ENCODE results near the gene ALDOB.

ALDOB gene

GRCh38 chr9:101453776-101454570 is 18.4 kb upstream of the ALDOB start:
- no peak for DNase-seq

DNA sequence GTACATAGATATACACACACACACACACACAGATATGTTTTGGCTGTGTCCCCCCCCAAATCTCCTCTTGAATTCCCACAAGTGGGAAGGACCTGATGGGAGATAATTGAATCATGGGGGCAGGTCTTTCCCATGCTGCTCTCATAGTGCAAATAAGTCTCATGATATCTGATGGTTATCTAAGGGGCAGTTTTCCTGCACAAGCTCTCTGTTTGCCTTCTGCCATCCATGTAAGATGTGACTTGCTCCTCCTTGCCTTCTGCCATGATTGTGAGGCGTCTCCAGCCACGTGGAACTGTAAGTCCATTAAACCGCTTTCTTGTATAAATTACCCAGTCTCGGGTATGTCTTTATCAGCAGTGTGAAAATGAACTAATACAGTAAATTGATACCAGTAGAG is 15.9 kb upstream of the ALDOB start:
- no peak for DNase-seq

- no peak for DNase-seq
Measured at GRCh38 chr9:101450931-101451330, 15.4 kb upstream of the ALDOB start.

DNA sequence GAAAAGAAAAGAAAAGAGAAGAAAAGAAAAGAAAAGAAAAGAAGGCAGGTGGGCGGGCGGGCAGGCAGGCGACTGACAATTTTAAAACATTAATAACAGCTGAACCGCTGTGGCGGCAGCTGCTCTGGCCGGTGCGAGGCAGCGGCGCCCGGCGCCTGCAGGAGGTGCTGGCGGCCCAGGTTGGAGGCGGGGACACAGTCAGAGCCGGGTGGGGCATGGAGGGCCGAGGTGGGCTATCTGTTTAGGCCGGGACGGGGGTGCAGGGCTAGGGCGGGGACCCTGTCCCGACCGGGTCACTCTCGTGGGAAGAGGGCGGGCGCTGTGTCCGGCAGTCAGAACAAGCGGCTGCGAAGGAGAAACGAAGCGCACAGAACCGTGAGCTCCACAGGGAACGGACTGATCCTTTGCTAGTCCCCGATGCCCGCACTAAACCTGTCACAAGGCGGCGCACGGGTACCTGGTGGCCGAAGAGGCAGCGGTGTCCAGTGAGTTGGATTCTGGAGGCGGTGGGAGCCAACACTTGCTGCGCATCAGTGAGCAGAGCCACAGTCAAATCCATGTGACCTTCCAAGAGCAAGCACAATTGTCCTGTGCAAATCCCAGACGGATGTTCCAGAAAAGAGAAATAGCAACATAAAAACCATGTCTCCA is 13.6 kb upstream of the ALDOB start:
- DNase-seq, result peak; percentile 4

DNA sequence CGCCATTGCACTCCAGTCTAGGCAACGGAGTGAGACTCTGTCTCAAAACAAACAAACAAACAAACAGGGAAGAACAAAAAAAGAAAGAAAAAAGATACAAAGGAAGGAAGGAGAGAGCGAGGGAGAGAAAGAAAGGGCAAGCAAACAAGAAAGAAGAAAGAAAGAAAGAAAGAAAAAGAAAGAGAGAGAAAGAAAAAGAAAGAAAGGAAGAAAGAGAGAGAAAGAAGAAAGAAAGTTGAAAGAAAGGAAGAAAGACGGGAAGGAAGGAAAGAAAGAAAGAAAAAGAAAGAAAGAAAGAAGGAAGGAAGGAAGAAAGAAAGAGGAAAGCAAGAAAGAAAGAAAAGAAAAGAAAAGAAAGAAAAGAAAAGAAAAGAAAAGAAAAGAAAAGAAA is 13.1 kb upstream of the ALDOB start:
- DNase-seq, result no peak

DNA sequence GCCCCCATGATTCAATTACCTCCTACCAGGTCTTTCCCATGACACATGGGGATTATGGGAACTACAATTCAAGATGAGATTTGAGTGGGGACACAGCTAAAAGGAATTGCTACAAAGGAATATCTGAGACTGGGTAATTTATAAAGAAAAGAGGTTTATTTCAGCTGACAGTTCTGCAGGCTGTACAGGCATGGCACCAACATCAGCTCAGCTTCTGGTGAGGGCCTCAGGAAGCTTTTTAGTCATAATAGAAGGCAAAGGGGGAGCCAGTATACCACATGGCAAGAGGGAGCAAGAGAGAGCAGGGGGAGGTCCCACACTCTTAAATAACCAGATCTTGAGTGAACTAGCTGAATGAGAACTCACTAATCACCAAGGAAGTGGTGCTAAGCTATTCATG is 11.2 kb upstream of the ALDOB start:
- no peak for DNase-seq

- DNase-seq, result no peak
Measured at GRCh38 chr9:101445353-101446029, 9.9 kb upstream of the ALDOB start.

- DNase-seq, result no peak
Measured at GRCh38 chr9:101443364-101443771, 7.8 kb upstream of the ALDOB start.

- no peak for DNase-seq
Measured at GRCh38 chr9:101442736-101443135, 7.2 kb upstream of the ALDOB start.

DNA sequence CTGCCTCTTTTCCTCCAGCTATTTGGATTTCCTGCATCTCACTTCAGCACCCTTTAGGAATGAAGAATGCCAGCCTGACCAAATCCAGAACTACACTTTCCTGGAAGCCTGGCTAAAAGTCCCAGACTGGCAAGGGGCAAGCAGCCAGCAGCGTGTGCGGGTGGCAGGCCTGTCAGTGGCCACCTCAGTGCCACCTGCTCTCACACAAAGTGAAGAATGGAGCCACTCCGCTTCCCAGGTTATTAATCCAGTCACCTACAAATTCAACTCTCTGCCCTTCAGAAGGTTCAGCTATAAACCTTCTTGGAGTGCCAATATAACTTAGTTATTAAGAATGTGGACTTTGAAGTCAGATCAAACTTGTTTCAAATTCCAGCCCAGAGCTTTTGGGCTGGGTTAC is 6.7 kb upstream of the ALDOB start:
- no peak for DNase-seq

DNA sequence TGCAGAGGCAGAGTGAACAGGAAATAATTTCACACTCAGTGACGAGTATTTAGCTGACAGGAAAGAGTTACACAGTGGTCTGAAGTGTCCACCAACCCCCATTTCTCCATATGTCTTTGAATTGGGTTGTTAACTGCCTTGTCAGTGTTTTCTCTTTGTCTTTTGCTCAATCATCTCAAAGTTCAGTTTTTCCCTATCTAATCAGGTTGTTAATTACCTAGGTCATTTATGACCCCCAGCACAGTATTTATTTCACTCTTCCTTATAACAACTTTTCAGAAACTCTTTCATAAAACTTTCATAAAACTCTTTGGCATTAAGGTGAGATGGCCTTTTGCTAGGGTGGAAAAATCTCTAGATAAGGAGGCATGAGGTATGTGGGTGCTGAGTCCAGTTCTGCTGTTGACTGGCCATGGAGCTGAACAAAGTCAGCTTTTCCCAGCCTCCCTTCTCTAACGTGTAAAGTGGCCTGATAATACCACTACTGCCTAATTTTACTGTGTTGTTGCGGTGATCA is 5.2 kb upstream of the ALDOB start:
- DNase-seq, result no peak

GRCh38 chr9:101438523-101438922 is 2.9 kb upstream of the ALDOB start:
- no peak for DNase-seq

GRCh38 chr9:101437806-101438232 is 2.2 kb upstream of the ALDOB start:
- no peak for DNase-seq

GRCh38 chr9:101434998-101435397 is 576 bp downstream of the ALDOB start:
- no peak for DNase-seq

- no peak for DNase-seq
Measured at GRCh38 chr9:101433229-101433628, 2.3 kb downstream of the ALDOB start.

- no peak for DNase-seq
Measured at GRCh38 chr9:101432740-101433139, 2.8 kb downstream of the ALDOB start.

GRCh38 chr9:101432171-101432570 is 3.4 kb downstream of the ALDOB start:
- no peak for DNase-seq

- DNase-seq, result no peak
Measured at GRCh38 chr9:101429736-101430135, 5.8 kb downstream of the ALDOB start.

- DNase-seq, result no peak
Measured at GRCh38 chr9:101428909-101429308, 6.7 kb downstream of the ALDOB start.

- DNase-seq, result no peak
Measured at GRCh38 chr9:101427957-101428655, 7.5 kb downstream of the ALDOB start.

GRCh38 chr9:101427358-101427757 is 8.2 kb downstream of the ALDOB start:
- DNase-seq, result no peak

DNA sequence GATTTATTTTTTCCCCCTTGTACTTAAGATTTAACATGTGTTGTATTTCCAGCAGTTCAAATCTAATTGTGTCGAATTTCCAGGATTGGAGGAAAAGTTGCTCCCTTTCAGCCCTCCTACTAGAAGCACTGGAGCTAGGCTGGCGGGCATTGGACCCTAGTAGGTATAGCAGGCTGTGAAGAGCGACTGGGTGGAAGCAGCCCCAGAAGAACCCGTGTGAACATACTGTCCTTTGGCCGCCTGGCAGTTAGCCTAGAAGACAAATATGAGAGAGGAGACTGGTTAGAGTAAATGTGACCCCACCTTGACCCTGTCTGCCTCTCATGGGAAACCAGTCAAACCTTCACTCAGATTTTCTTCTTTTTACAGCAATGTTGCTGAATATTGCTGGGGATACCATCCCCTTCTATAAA is 13.9 kb downstream of the ALDOB start:
- no peak for DNase-seq

GRCh38 chr9:101419863-101420262 is 15.7 kb downstream of the ALDOB start:
- DNase-seq, result no peak
